ENCODE measurements around the gene L3MBTL1. TPM values are rescaled to one million over a fixed set of nuclear protein-coding genes. Genes with fewer than 3 reads are reported as not detected.

Gene L3MBTL1
- total RNA-seq, 3 donors from 2014 or later (not counting 1 experiment from before 2014, with no cell fraction given) = 15.4 to 17.1 (median 17.0) TPM

- Histone ChIP-seq H3K36me3 (ENCODE audit: control insufficient read depth, insufficient read depth, low read length) (no peaks in the 10 kb centered on the region), H3K27me3 (ENCODE audit: control insufficient read depth, insufficient read depth, low read length) (no peaks in the 10 kb centered on the region), H3K9me3 (ENCODE audit: control insufficient read depth, insufficient read depth, low read length) (no peaks in the 10 kb centered on the region), H3K4me3 (ENCODE audit: low read length) (no peak overlapping the region), H3K27ac (ENCODE audit: low read length) (no peak overlapping the region), H3K4me1 (ENCODE audit: control insufficient read depth, insufficient read depth, low read length) (no peaks in the 10 kb centered on the region)
- Mint-ChIP-seq H3K27ac (no peak overlapping the region), H3K4me1 (peaks cover 0 to 5% of the 10 kb centered on the region in 2 donors), H3K4me3 (no peak overlapping the region), H3K36me3 (no peaks in the 10 kb centered on the region), H3K9me3 (no peaks in the 10 kb centered on the region), H3K27me3 (ENCODE audit: low read depth in 2 of 2) (peaks cover 0 to 2% of the 10 kb centered on the region in 2 donors)
- intact Hi-C loops (cut with micrococcal nuclease) = loop anchor here (5.0 kb wide), 1 partner anchor 546 kb away; no protein-coding TSS in a partner anchor
- no peak for ATAC-seq
- WGBS (ENCODE audit: insufficient coverage) = 90% methylated on average over 19 of the region's 19 CpGs
- DNase-seq = no peak
- no peak for TF ChIP-seq CTCF (IDR thresholded peaks at IDR 0.05)
These were observed 28.7 kb downstream of the L3MBTL1 start for GRCh38 chr20:43536041-43536816.

GRCh38 chr20:43536817-43537440, 29.4 kb downstream of the L3MBTL1 start:
- no peak overlapping the region for H3K27ac Mint-ChIP-seq
- intact Hi-C loops (cut with micrococcal nuclease) = loop anchor here (5.0 kb wide), 1 partner anchor 545 kb away; no protein-coding TSS in a partner anchor
- Histone ChIP-seq H3K36me3 (ENCODE audit: control insufficient read depth, insufficient read depth, low read length) (no peaks in the 10 kb centered on the region), H3K27me3 (ENCODE audit: control insufficient read depth, insufficient read depth, low read length) (no peaks in the 10 kb centered on the region), H3K27ac (ENCODE audit: low read length) (no peak overlapping the region), H3K9me3 (ENCODE audit: control insufficient read depth, insufficient read depth, low read length) (no peaks in the 10 kb centered on the region), H3K4me3 (ENCODE audit: low read length) (no peak overlapping the region), H3K4me1 (ENCODE audit: control insufficient read depth, insufficient read depth, low read length) (no peaks in the 10 kb centered on the region)
- 81% methylated on average over 2 of the region's 2 CpGs for WGBS (ENCODE audit: insufficient coverage)
- no peak for TF ChIP-seq CTCF (IDR thresholded peaks at IDR 0.05)
- H3K9me3 Mint-ChIP-seq = no peaks in the 10 kb centered on the region
- no peak overlapping the region for H3K4me3 Mint-ChIP-seq
- ATAC-seq = no peak
- H3K4me1 Mint-ChIP-seq = peaks cover 0 to 5% of the 10 kb centered on the region in 2 donors
- peaks cover 0 to 2% of the 10 kb centered on the region in 2 donors for H3K27me3 Mint-ChIP-seq (ENCODE audit: low read depth in 2 of 2)
- no peaks in the 10 kb centered on the region for H3K36me3 Mint-ChIP-seq
- no peak for DNase-seq

- Histone ChIP-seq H3K4me3 (ENCODE audit: low read length) (no peak overlapping the region), H3K4me1 (ENCODE audit: control insufficient read depth, insufficient read depth, low read length) (no peaks in the 10 kb centered on the region), H3K27me3 (ENCODE audit: control insufficient read depth, insufficient read depth, low read length) (no peaks in the 10 kb centered on the region), H3K27ac (ENCODE audit: low read length) (no peak overlapping the region), H3K36me3 (ENCODE audit: control insufficient read depth, insufficient read depth, low read length) (no peaks in the 10 kb centered on the region), H3K9me3 (ENCODE audit: control insufficient read depth, insufficient read depth, low read length) (no peaks in the 10 kb centered on the region)
- ATAC-seq (peak; percentile 53 to 70 (median 62)), DNase-seq (peak; percentile 29 to 66)
- peak; percentile 76 for TF ChIP-seq CTCF (IDR thresholded peaks at IDR 0.05)
- H3K9me3 Mint-ChIP-seq = no peaks in the 10 kb centered on the region
- no peaks in the 10 kb centered on the region for H3K36me3 Mint-ChIP-seq
- H3K4me1 Mint-ChIP-seq = peaks cover 0 to 5% of the 10 kb centered on the region in 2 donors
- 41% methylated on average over 4 of the region's 4 CpGs for WGBS (ENCODE audit: insufficient coverage)
- intact Hi-C loops (cut with micrococcal nuclease) = loop anchor here (5.0 kb wide), 1 partner anchor 544 kb away; no protein-coding TSS in a partner anchor
- H3K27ac Mint-ChIP-seq = no peak overlapping the region
- no peak overlapping the region for H3K4me3 Mint-ChIP-seq
- peaks cover 0 to 2% of the 10 kb centered on the region in 2 donors for H3K27me3 Mint-ChIP-seq (ENCODE audit: low read depth in 2 of 2)
These were observed 30.7 kb downstream of the L3MBTL1 start for GRCh38 chr20:43537921-43538877.
